ENCODE data around the gene PROX1.

- no peak for TF ChIP-seq CTCF (IDR thresholded peaks at IDR 0.05; ENCODE audit: poor library complexity)
- TF ChIP-seq EZH2 (IDR thresholded peaks at IDR 0.05; ENCODE audit: borderline replicate concordance): no peak
Measured at GRCh38 chr1:214028095-214028494, 40.3 kb downstream of the PROX1 start.
